ENCODE results near the gene SLC25A11. TPM values are rescaled to one million over a fixed set of nuclear protein-coding genes. Genes with fewer than 3 reads are reported as not detected.

Gene SLC25A11
- total RNA-seq, 1 experiment from 2014 or later, result 75.1 TPM

DNA sequence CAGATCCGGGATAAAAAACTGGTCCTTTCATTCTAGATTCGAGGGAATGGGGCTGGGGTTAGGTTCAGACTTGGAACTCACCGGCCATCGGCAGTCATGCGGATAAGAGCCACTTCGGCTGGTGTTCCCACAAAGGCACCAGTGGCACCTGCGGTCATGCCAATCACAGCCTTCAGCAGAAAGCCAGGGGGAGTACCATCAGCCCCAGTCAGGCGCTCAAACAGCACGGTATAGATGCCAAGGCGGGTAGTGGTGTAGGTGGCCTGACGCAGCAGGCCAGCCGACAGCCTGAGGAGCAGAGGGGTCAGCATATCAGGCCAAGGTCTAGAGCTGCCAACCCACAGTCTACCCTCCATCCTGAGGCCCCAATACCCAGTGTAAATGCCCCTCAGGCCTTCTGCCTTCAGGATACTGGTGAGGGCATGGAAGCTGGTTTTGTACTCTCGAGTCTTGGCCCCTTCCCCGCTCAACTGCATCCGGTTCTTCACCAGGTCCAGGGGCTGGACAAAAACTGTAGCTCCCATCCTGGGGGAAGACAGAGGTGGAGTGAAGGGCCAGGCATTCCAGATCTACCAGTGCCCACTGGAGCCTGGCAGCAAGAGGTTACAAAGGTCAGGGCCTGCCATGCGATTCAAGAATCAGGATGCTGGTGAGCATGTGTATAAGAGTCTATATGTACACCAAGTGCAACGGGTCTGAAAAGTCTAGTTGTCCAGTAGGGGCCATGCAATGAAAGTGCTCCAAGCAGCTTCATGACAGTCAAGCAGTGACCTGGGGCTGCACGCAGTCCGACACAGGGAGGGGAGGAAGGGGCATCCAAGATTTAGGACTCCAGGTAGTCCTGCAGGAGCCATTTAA lies 929 bp downstream of the SLC25A11 start:
- peaks cover 0 to 21% of the 10 kb centered on the region in 2 experiments; a peak in 1 of 4 replicates for H3K36me3 ChIP-seq (ENCODE audit: control insufficient read depth in 1 of 2, insufficient read depth in 2 of 2, low read length in 2 of 2)
- peak overlapping the region; percentile 86 to 93 for H3K4me3 ChIP-seq (replicated peaks in 1 of 2; ENCODE audit: low read depth in 1 of 2, low read length in 2 of 2)
- ChIA-PET CTCF (interaction anchor here (1.3 to 2.4 kb wide), 3 partner anchors 28 to 123 kb away, joined by 3 to 15 read pairs (median 12); partner anchors contain the start of gene SPAG7), RAD21 (ENCODE audit: low non-redundant PET in 1 of 2, low total read pairs in 2 of 2, uncharacterized antibody in 2 of 2, unreplicated experiment in 2 of 2) (interaction anchor here (1.8 to 2.1 kb wide), 2 partner anchors 29 to 30 kb away, joined by 8 to 11 read pairs; partner anchors contain the start of gene SPAG7 (in 1 of the 2)), POLR2A (interaction anchor here (1.1 to 2.1 kb wide), 4 partner anchors 20 to 123 kb away, joined by 3 to 30 read pairs (median 5); partner anchors contain the start of genes CAMTA2 and SPAG7)
- intact Hi-C loops (cut with micrococcal nuclease), result no loop called here
- H3K79me2 ChIP-seq (ENCODE audit: insufficient read depth, low read length), result peaks cover 54% of the 10 kb centered on the region
- TF ChIP-seq EZH2phosphoT487 (IDR thresholded peaks at IDR 0.05; ENCODE audit: borderline replicate concordance) (no peak), CEBPB (IDR thresholded peaks at IDR 0.05; ENCODE audit: low read depth) (no peak), EZH2 (IDR thresholded peaks at IDR 0.05) (no peak), ZFX (IDR thresholded peaks at IDR 0.05) (no peak), SP1 (IDR thresholded peaks at IDR 0.05; ENCODE audit: low read depth) (no peak), EGR1 (IDR thresholded peaks at IDR 0.05; ENCODE audit: low read depth) (no peak), POLR2AphosphoS5 (IDR thresholded peaks at IDR 0.05; ENCODE audit: low read depth, low read length) (no peak)
- TF ChIP-seq, protein P1, sequence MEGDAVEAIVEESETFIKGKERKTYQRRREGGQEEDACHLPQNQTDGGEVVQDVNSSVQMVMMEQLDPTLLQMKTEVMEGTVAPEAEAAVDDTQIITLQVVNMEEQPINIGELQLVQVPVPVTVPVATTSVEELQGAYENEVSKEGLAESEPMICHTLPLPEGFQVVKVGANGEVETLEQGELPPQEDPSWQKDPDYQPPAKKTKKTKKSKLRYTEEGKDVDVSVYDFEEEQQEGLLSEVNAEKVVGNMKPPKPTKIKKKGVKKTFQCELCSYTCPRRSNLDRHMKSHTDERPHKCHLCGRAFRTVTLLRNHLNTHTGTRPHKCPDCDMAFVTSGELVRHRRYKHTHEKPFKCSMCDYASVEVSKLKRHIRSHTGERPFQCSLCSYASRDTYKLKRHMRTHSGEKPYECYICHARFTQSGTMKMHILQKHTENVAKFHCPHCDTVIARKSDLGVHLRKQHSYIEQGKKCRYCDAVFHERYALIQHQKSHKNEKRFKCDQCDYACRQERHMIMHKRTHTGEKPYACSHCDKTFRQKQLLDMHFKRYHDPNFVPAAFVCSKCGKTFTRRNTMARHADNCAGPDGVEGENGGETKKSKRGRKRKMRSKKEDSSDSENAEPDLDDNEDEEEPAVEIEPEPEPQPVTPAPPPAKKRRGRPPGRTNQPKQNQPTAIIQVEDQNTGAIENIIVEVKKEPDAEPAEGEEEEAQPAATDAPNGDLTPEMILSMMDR (IDR thresholded peaks at IDR 0.05 in 2 of 3, conservative IDR thresholded peaks at IDR 0.05 in 1 of 3; ENCODE audit: borderline replicate concordance in 1 of 3, insufficient read depth in 1 of 3, low read depth in 2 of 3, low read length in 2 of 3), result no peak
- TF ChIP-seq, protein P2, sequence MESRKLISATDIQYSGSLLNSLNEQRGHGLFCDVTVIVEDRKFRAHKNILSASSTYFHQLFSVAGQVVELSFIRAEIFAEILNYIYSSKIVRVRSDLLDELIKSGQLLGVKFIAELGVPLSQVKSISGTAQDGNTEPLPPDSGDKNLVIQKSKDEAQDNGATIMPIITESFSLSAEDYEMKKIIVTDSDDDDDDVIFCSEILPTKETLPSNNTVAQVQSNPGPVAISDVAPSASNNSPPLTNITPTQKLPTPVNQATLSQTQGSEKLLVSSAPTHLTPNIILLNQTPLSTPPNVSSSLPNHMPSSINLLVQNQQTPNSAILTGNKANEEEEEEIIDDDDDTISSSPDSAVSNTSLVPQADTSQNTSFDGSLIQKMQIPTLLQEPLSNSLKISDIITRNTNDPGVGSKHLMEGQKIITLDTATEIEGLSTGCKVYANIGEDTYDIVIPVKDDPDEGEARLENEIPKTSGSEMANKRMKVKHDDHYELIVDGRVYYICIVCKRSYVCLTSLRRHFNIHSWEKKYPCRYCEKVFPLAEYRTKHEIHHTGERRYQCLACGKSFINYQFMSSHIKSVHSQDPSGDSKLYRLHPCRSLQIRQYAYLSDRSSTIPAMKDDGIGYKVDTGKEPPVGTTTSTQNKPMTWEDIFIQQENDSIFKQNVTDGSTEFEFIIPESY (IDR thresholded peaks at IDR 0.05; ENCODE audit: extremely low read depth, insufficient replicate concordance, low read length), result no peak
- TF ChIP-seq, protein P3, sequence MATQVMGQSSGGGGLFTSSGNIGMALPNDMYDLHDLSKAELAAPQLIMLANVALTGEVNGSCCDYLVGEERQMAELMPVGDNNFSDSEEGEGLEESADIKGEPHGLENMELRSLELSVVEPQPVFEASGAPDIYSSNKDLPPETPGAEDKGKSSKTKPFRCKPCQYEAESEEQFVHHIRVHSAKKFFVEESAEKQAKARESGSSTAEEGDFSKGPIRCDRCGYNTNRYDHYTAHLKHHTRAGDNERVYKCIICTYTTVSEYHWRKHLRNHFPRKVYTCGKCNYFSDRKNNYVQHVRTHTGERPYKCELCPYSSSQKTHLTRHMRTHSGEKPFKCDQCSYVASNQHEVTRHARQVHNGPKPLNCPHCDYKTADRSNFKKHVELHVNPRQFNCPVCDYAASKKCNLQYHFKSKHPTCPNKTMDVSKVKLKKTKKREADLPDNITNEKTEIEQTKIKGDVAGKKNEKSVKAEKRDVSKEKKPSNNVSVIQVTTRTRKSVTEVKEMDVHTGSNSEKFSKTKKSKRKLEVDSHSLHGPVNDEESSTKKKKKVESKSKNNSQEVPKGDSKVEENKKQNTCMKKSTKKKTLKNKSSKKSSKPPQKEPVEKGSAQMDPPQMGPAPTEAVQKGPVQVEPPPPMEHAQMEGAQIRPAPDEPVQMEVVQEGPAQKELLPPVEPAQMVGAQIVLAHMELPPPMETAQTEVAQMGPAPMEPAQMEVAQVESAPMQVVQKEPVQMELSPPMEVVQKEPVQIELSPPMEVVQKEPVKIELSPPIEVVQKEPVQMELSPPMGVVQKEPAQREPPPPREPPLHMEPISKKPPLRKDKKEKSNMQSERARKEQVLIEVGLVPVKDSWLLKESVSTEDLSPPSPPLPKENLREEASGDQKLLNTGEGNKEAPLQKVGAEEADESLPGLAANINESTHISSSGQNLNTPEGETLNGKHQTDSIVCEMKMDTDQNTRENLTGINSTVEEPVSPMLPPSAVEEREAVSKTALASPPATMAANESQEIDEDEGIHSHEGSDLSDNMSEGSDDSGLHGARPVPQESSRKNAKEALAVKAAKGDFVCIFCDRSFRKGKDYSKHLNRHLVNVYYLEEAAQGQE (IDR thresholded peaks at IDR 0.05; ENCODE audit: low read depth), result no peak
- TF ChIP-seq, protein P4, sequence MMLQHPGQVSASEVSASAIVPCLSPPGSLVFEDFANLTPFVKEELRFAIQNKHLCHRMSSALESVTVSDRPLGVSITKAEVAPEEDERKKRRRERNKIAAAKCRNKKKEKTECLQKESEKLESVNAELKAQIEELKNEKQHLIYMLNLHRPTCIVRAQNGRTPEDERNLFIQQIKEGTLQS (IDR thresholded peaks at IDR 0.05), result no peak
- H2AFZ ChIP-seq (ENCODE audit: low read depth, low read length, poor library complexity, severe bottlenecking), result no peak overlapping the region
- H3K4me1 ChIP-seq (ENCODE audit: control insufficient read depth in 1 of 2, insufficient read depth in 2 of 2, low read length in 2 of 2), result peaks cover 16 to 37% of the 10 kb centered on the region in 2 experiments
- no peaks in the 10 kb centered on the region for H3K9me2 ChIP-seq (ENCODE audit: insufficient read depth)
- H3K9me3 ChIP-seq (ENCODE audit: control insufficient read depth in 1 of 2, insufficient read depth in 1 of 2, low read depth in 1 of 2, low read length in 2 of 2), result no peaks in the 10 kb centered on the region
- no peak for ATAC-seq
- H3K27me3 ChIP-seq (ENCODE audit: insufficient read depth, low read length), result no peaks in the 10 kb centered on the region
- H3K27ac ChIP-seq (ENCODE audit: low read depth, low read length), result peak overlapping the region; percentile 95
- H4K20me1 ChIP-seq (ENCODE audit: insufficient read depth), result no peaks in the 10 kb centered on the region
- peak overlapping the region; percentile 100 for H3K4me2 ChIP-seq (ENCODE audit: low read length)
- BruUV-seq (replicated peaks), result TSS peak; percentile 21
- no peak for DNase-seq (ENCODE audit: low read depth, low spot score)
- peak overlapping the region; percentile 96 for H3K9ac ChIP-seq (ENCODE audit: low read length)
